GM13977 (cell line): Measurements from ENCODE around the gene ADAMTS15.

Experiments
- DNase-seq: peaks from one replicate; pipeline ENCODE4 v3.0.0; 2012; ENCODE audit warnings: low spot score
- in situ Hi-C: fragments of 300-500 bp; cut with MboI; formaldehyde crosslinking; loops from one replicate; pipeline ENCODE4 v1.12.0; 2022; ENCODE audit warnings: low sequenced_read_pairs, low pct_unique_long_range_greater_than_20kb, mixed read lengths, inconsistent platforms; ENCODE audit not compliant: unreplicated experiment
- TF ChIP-seq, protein P1 (sequence below): IDR thresholded peaks from 2 replicates; pipeline ENCODE4 v1.5.1; 2012; ENCODE audit warnings: mild to moderate bottlenecking, control low read depth; ENCODE audit not compliant: insufficient read depth; ENCODE audit errors: extremely low read depth, missing control alignments

The ADAMTS15 gene

DNA sequence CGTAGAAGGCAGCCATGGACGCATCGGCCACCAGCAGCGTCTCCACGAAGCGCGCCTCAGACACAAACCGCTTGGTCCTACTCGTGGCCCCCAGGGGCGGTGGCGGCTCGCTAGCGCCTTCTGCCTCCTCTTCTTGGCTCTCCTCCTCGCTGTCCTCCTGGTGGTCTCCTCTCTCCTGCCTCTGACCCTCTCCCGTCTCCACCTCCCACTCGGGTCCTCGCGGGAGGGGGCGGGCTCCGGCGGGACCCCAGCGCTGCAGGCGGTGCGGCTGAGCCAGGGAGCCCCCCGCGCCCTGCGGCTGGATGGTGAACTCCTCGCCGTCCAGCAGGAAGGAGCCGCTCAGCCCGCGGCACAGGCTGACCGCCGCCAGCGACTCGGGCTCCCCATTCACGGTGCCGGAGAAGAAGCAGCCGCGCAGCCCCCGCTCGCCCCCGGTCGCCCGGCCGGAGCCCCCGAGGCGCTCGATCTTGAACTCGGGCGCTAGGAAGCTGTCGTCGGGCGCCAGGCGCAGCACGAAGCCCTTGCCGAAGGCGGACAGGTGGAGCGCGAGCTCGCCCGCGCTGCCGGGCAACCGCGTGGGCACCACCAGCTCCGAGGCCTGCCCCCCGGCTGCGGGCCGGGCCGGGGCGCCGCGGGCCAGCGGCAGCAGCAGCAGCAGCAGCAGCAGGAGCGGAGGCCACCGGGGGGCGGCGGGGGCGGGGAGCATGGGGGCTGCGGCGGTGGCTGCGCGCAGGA, 20.7 kb upstream of the ADAMTS15 start:
- TF ChIP-seq, protein P1, sequence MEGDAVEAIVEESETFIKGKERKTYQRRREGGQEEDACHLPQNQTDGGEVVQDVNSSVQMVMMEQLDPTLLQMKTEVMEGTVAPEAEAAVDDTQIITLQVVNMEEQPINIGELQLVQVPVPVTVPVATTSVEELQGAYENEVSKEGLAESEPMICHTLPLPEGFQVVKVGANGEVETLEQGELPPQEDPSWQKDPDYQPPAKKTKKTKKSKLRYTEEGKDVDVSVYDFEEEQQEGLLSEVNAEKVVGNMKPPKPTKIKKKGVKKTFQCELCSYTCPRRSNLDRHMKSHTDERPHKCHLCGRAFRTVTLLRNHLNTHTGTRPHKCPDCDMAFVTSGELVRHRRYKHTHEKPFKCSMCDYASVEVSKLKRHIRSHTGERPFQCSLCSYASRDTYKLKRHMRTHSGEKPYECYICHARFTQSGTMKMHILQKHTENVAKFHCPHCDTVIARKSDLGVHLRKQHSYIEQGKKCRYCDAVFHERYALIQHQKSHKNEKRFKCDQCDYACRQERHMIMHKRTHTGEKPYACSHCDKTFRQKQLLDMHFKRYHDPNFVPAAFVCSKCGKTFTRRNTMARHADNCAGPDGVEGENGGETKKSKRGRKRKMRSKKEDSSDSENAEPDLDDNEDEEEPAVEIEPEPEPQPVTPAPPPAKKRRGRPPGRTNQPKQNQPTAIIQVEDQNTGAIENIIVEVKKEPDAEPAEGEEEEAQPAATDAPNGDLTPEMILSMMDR, result peak; percentile 13
- no peak for DNase-seq
- in situ Hi-C loops, result no loop called here

DNA sequence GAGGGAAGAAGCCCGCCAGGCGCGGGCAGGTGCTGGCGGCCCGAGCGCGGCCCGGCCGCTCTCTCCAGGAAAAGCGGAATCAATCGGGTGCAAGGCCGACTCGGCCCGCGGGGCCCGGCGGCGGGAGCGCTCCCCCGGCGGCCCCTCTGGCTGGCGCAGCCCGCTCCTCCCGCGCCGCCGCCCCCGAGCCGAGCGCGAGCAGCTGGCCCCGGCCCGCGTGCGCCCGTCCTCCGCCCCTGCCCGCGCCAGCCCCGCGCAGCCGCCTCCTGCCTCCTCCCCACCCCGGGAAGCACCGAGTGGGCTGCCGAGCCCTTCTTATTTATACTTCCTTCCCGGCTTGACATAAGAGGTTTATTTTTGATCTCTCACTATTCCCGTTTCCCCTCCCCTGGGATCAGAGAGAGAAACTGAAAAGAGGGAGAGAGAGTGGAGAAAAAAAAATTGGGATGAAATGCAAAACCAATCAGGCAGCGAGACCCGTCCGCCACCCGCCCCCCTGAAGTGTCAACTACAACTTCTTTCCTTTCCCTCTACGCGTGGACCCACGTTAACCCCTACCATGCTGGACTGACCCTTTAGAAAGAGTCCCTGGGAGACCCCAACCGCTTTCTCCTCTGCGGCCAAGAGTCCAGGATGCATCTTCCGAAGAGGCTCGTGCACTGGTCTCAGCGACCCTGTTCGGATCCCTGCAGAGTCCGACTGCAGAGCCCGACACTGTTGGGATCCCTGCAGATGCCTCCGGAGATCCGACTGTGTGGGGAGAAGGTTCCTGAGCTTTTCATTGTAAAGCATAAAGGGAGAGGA, 19.9 kb upstream of the ADAMTS15 start, which contains the start of gene ADAMTS8:
ADAMTS8 (minus strand) TSS at position 294 of the 804 bp plus-strand sequence. CDS start 323 bp downstream, outside the sequence.
- DNase-seq, result no peak
- in situ Hi-C loops, result no loop called here

DNA sequence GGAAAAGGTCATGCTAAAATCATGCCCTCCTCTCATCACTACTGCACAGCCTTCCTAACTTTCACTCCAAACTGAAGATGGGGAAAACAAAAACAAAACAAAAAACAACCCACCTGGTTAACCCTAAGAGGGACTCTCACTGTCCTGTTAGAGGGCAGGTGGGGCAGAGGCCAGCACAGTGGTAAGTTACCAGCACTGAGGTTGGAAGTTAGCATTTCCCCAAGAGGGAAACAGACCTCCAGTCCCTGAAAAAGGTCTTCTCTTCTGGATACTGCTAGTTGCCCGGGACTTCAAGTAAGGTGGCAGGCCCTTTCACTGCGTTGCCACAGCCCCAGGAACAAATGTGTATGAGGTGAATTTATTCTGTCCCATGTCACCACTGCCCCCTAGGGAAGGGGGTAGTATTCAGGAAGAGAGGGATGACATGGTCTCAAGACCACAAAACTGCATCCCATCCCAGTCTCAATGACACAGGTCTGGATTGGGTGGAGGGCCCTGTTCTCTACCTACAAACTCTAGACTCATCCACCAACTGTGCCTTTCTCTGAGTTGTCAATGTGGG, 19.2 kb upstream of the ADAMTS15 start:
- DNase-seq, result no peak
- TF ChIP-seq, protein P1, result no peak
- in situ Hi-C loops, result no loop called here

More for the DNA sequence above, 19.9 kb upstream of the ADAMTS15 start, which contains the start of gene ADAMTS8:
- TF ChIP-seq, protein P1, result no peak

DNA sequence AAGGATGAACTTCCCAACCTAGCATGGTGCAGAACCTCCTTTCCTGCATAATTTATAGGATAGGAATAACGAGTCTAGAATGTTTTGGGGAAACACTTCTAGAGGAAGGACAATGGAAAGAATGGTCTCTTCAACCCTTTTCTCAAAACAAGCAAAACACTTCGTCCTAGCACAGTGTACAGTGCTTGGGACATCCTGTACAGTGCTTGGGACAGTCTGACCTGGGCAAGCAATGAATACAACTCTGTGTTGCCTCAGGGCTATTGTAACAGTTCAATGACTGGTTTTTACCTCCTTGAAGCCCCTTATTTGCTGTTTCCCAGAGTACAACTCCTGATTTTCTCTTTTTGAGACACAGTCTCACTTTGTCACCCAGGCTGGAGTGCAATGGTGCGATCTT, 18.5 kb upstream of the ADAMTS15 start:
- no peak for DNase-seq
- TF ChIP-seq, protein P1, result no peak
- in situ Hi-C loops, result loop anchor here (10.0 kb wide), 1 partner anchor 435 kb away; no protein-coding TSS in a partner anchor

DNA sequence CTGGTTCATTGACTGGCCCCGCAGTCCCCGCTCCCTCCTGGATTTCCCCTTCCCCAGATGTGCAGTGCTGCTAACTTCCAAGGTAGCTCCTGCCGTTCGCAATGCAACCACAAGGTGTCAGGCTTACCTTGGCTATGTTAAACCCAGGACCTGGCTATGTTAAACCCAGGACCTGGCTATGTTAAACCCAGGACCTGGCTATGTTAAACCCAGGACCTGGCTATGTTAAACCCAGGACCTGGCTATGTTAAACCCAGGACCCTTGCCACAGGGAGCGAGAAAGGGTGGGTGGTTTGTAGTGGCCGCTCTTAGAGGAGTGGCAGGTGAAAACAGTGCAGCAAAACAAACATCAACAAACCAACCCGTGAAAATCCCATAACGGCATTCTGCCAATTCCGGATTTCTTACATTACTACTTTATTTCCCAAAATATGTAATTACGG, 17.1 kb upstream of the ADAMTS15 start:
- DNase-seq, result peak; percentile 84
- in situ Hi-C loops, result loop anchor here (10.0 kb wide), 1 partner anchor 433 kb away; no protein-coding TSS in a partner anchor
- TF ChIP-seq, protein P1, result peak; percentile 84

DNA sequence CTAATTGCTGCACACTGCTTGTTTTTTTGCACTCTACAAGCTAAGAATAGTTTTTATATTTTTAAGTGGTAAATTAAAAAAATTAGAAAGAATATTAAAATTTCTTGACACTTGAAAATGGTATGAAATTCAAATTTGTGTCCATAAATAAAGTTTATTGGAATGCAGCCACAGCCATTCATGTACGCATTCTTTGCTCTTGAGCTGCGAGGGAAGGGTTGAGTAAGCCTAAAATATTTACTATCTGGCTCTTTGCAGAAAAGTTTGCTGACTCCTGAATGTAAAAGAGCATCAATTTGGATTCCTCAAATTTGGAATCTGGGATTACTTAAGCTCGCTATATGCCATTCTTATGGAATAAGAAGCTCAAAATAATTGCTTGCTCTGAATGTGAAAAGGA, 16.6 kb upstream of the ADAMTS15 start:
- in situ Hi-C loops, result loop anchor here (10.0 kb wide), 1 partner anchor 433 kb away; no protein-coding TSS in a partner anchor
- TF ChIP-seq, protein P1, result peak; percentile 16
- no peak for DNase-seq
